GM23338 (cell line): Measurements from ENCODE around the gene HCN3.

Experiments
- CREB1 ChIP-seq: fragments of 250-450 bp; sonication (Bioruptor Pico); IDR thresholded peaks from 2 replicates; pipeline ENCODE4 v1.5.0; 2020; ENCODE audit warnings: low read depth, mild to moderate bottlenecking, moderate library complexity
- CTCF ChIP-seq, 2 experiments: fragments of 200-600 bp in 1 of 2; sonication (generic) in 1 of 2; conservative IDR thresholded peaks; 2 replicates each; pipeline versions ENCODE4 v1.5.1 to v1.6.1; 2016 to 2017; ENCODE audit warnings: antibody characterized with exemption in 2 of 2, low read depth in 2 of 2, mild to moderate bottlenecking in 2 of 2, moderate library complexity in 1 of 2
- EZH2 ChIP-seq: fragments of 200-600 bp; sonication (generic); IDR thresholded peaks from one replicate; pipeline ENCODE4 v1.8.0; 2017; ENCODE audit warnings: antibody characterized with exemption, mild to moderate bottlenecking, low read depth; ENCODE audit not compliant: unreplicated experiment
- EZH2phosphoT487 ChIP-seq: fragments of 200-600 bp; sonication (generic); IDR thresholded peaks from one replicate; pipeline ENCODE4 v1.8.1; 2018; ENCODE audit warnings: antibody characterized with exemption; ENCODE audit not compliant: unreplicated experiment
- JUNB ChIP-seq: IDR thresholded peaks from one replicate; pipeline ENCODE4 v1.6.1; 2016; ENCODE audit warnings: antibody characterized with exemption; ENCODE audit not compliant: unreplicated experiment
- NANOG ChIP-seq: IDR thresholded peaks from 2 replicates; pipeline ENCODE4 v1.6.1; 2016; ENCODE audit warnings: antibody characterized with exemption, borderline replicate concordance
- POLR2AphosphoS5 ChIP-seq: IDR thresholded peaks from 2 replicates; pipeline ENCODE4 v1.6.1; 2016; ENCODE audit warnings: antibody characterized with exemption, low read depth
- REST ChIP-seq: IDR thresholded peaks from one replicate; pipeline ENCODE4 v1.6.1; 2018; ENCODE audit warnings: antibody characterized with exemption; ENCODE audit not compliant: unreplicated experiment
- STAT1 ChIP-seq: IDR thresholded peaks from one replicate; pipeline ENCODE4 v1.6.1; 2016; ENCODE audit warnings: antibody characterized with exemption; ENCODE audit not compliant: unreplicated experiment
- ZNF114 ChIP-seq: fragments of 250-450 bp; sonication (Bioruptor Pico); IDR thresholded peaks from 2 replicates; pipeline ENCODE4 v1.5.0; 2020; ENCODE audit warnings: mild to moderate bottlenecking, moderate library complexity
- ZNF331 ChIP-seq: fragments of 250-450 bp; sonication (Bioruptor Pico); IDR thresholded peaks from 2 replicates; pipeline ENCODE4 v1.5.0; 2020; ENCODE audit warnings: low read depth, mild to moderate bottlenecking, moderate library complexity

GRCh38 chr1:155228096-155228427 lies 49.2 kb upstream of the HCN3 start:
- TF ChIP-seq CTCF (conservative IDR thresholded peaks at IDR 0.05; ENCODE audit: low read depth in 2 of 2) (0 out of 4 replicates have a peak, but pooled peaks of 1 of the 2 experiments have one; percentile 20), EZH2 (no peak), POLR2AphosphoS5 (no peak), REST (no peak), EZH2phosphoT487 (no peak), NANOG (no peak), JUNB (no peak), STAT1 (no peak), ZNF331 (no peak), CREB1 (CRISPR knock-in tag) (no peak), ZNF114 (no peak)
